ENCODE results near the gene CNIH3. TPM values are rescaled to one million over a fixed set of nuclear protein-coding genes. Genes with fewer than 3 reads are reported as not detected.

CNIH3 gene
- total and polyA plus RNA-seq, 2 of the 4 experiments (the other 2 are of a cell fraction), result 2.0 to 2.9 TPM

- H3K23ac ChIP-seq (ENCODE audit: low read depth, low read length), result 0 out of 2 replicates have a peak overlapping the region, but pooled peaks have one; percentile 24
- H2BK5ac ChIP-seq (ENCODE audit: low read depth, low read length, poor library complexity, severe bottlenecking), result peak overlapping the region; percentile 40
- H3K18ac ChIP-seq (ENCODE audit: low read depth, low read length), result peak overlapping the region; percentile 68
- peak overlapping the region; percentile 66 for H2AFZ ChIP-seq (replicated peaks; ENCODE audit: low read length, poor library complexity)
- peak overlapping the region; percentile 17; the same call in 1 of the 2 replicates for H4K91ac ChIP-seq (ENCODE audit: insufficient read depth, low read depth, low read length)
- H2BK20ac ChIP-seq (ENCODE audit: low read depth, low read length), result peak overlapping the region; percentile 84
- H3K4me1 ChIP-seq (ENCODE audit: control insufficient read depth, insufficient read depth, low read length), result peaks cover 4% of the 10 kb centered on the region
- ChIA-PET CTCF (interaction anchor here (0.6 to 0.7 kb wide), 2 partner anchors 9 to 41 kb away, joined by 3 to 4 read pairs; no protein-coding TSS in a partner anchor), POLR2A (ENCODE audit: unreplicated experiment) (no interaction called here)
- H4K20me1 ChIP-seq (ENCODE audit: insufficient read depth, low read length), result peaks cover 3% of the 10 kb centered on the region; the same call in 1 of the 2 replicates
- dilution Hi-C loops (cut with HindIII; ENCODE audit: low sequenced_read_pairs, unreplicated experiment), result no loop called here
- ATAC-seq (ENCODE audit: low read depth) (peak; percentile 65), DNase-seq (peak; percentile 13)
- H3K79me1 ChIP-seq (ENCODE audit: low read depth in 1 of 2, low read length in 2 of 2), result no peaks in the 10 kb centered on the region
- peaks cover 8% of the 10 kb centered on the region; the same call in 1 of the 2 replicates for H3K27me3 ChIP-seq (ENCODE audit: control insufficient read depth, insufficient read depth, low read length)
- peak overlapping the region; percentile 87 for H2BK120ac ChIP-seq (ENCODE audit: low read depth, low read length)
- H3K9me1 ChIP-seq (ENCODE audit: insufficient read depth, low read length), result peaks cover 9% of the 10 kb centered on the region; the same call in 1 of the 2 replicates
- peak overlapping the region; percentile 8; the same call in 1 of the 3 replicates for H2BK15ac ChIP-seq (ENCODE audit: low read depth, low read length)
- H3K4me2 ChIP-seq (ENCODE audit: low read depth, low read length), result peak overlapping the region; percentile 50; the same call in 1 of the 2 replicates
- H3K36me3 ChIP-seq (ENCODE audit: control insufficient read depth, insufficient read depth, low read length), result no peaks in the 10 kb centered on the region
- H4K5ac ChIP-seq (ENCODE audit: low read depth, low read length), result no peak overlapping the region
- in situ Hi-C loops (cut with MboI; ENCODE audit: low sequenced_read_pairs), result no loop called here
- H2AK5ac ChIP-seq (ENCODE audit: low read depth, low read length), result peak overlapping the region; percentile 83; the same call in 1 of the 2 replicates
- H3K9ac ChIP-seq (ENCODE audit: low read depth, low read length), result no peak overlapping the region
- 100% methylated on average over 2 of the region's 7 CpGs; no CpG with 5 or more reads in 1 of the 2 experiments for WGBS, 2 experiments (ENCODE audit: extremely low coverage in 2 of 2, insufficient read length in 1 of 2)
- H4K8ac ChIP-seq (ENCODE audit: low read depth in 2 of 2, low read length in 2 of 2), result peak overlapping the region in 1 of 2 experiments; percentile 28; a peak in 1 of 4 replicates
- intact Hi-C loops (cut with micrococcal nuclease), result no loop called here
- no peak overlapping the region for H3K4me3 ChIP-seq (ENCODE audit: insufficient read depth, low read depth, low read length)
- H2AK9ac ChIP-seq (replicated peaks; ENCODE audit: low read depth, low read length, poor library complexity), result no peak overlapping the region
- H3K4ac ChIP-seq (ENCODE audit: low read depth, low read length), result peak overlapping the region; percentile 91
- no peak overlapping the region; the same call in 1 of the 2 replicates for H3K56ac ChIP-seq (ENCODE audit: extremely low read depth, insufficient read depth, low read length)
- H3K14ac ChIP-seq (replicated peaks; ENCODE audit: low read depth, low read length), result peak overlapping the region; percentile 70
- no TSS peak for BruUV-seq (replicated peaks)
- H3K9me3 ChIP-seq (ENCODE audit: control insufficient read depth, insufficient read depth, low read length), result no peaks in the 10 kb centered on the region
- H3K27ac ChIP-seq (ENCODE audit: insufficient read depth, low read length), result peak overlapping the region; percentile 66; the same call in 1 of the 2 replicates
- TF ChIP-seq CEBPB (IDR thresholded peaks at IDR 0.05; ENCODE audit: low read depth, low read length) (no peak), FOS (IDR thresholded peaks at IDR 0.05; ENCODE audit: low read depth, low read length) (no peak), RAD21 (IDR thresholded peaks at IDR 0.05; ENCODE audit: low read length) (no peak), POLR2A (IDR thresholded peaks at IDR 0.05; ENCODE audit: low read depth, low read length) (no peak), CHD1 (IDR thresholded peaks at IDR 0.05; ENCODE audit: low read depth, low read length) (no peak), MXI1 (IDR thresholded peaks at IDR 0.05; ENCODE audit: borderline replicate concordance, low read depth, low read length) (no peak), NFE2L2 (IDR thresholded peaks at IDR 0.05; ENCODE audit: low read depth, low read length) (no peak), MAFK (IDR thresholded peaks at IDR 0.05; ENCODE audit: low read depth, low read length) (no peak), USF2 (IDR thresholded peaks at IDR 0.05; ENCODE audit: low read depth, low read length) (no peak), SMC3 (IDR thresholded peaks at IDR 0.05; ENCODE audit: low read depth, low read length) (no peak), ELK1 (IDR thresholded peaks at IDR 0.05; ENCODE audit: borderline replicate concordance, low read depth, low read length) (no peak), RCOR1 (IDR thresholded peaks at IDR 0.05; ENCODE audit: insufficient replicate concordance, low read length) (no peak), CTCF (conservative IDR thresholded peaks at IDR 0.05; ENCODE audit: low read depth, low read length) (no peak)
Measured at GRCh38 chr1:224769452-224770335, 153.6 kb downstream of the CNIH3 start.

All from IMR-90 (cell line).